NCI-H82 treated with DMSO at 0.1 percent for 48 hours (cell line): Measurements from ENCODE around the gene RAP1GAP.
"Not testable (repeated sequence)": the region's sequence is repeated elsewhere in the genome, so short reads cannot be mapped to it uniquely, and the experiment has no call there.

Experiments used
- DNase-seq: peaks from one replicate; lab custom pipeline; 2025; ENCODE audit not compliant: unreplicated experiment; lab: John Stamatoyannopoulos, UW

Gene RAP1GAP

GRCh38 chr1:21574466-21575151 is 94.5 kb downstream of the RAP1GAP start:
- no peak for DNase-seq

DNA sequence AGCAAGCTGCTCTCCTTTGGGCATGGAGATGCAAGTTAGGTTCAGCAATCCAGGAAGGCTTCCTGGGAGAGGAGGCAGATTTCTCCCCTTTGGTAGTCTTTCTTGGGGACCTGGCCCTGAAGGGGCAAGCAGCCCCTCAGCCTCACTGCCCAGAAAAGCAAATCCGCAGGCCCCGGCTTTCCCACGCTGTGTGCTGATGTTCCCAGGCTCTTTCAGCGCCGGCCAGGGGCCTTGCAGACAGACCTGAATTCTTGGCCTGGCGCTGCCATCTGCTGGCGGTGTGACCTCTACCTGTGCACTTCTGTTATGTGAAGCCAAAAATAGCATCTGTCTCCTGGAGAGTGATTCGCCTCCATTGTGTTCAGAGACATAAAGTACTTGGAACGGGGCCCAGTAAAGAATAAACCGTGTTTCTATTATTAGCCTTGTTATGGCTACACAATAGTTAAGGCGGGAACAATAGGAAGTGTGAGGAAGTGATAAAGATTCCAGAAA is 95.1 kb downstream of the RAP1GAP start:
- peak; percentile 25 for DNase-seq

DNA sequence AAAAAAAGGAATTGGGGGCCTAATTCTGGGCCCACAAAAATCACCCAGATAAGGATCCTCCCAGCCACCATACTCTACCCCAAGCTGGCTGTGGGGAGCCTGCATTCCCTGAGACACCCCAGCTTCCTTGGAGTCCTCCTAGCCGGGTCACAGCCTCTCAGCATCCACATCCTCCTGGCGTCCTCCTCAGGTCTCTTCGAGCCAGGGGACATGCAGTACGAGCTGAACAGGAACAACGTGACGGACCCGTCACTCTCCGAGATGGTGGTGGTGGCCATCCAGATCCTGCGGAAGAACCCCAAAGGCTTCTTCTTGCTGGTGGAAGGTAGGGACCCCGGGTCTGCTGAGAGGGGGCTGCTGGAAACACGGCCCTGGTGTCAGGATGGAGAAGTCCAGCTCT is 95.7 kb downstream of the RAP1GAP start:
- no peak for DNase-seq

GRCh38 chr1:21572735-21573277 is 96.4 kb downstream of the RAP1GAP start:
- no peak for DNase-seq

GRCh38 chr1:21572221-21572620 is 96.9 kb downstream of the RAP1GAP start:
- no peak for DNase-seq

DNA sequence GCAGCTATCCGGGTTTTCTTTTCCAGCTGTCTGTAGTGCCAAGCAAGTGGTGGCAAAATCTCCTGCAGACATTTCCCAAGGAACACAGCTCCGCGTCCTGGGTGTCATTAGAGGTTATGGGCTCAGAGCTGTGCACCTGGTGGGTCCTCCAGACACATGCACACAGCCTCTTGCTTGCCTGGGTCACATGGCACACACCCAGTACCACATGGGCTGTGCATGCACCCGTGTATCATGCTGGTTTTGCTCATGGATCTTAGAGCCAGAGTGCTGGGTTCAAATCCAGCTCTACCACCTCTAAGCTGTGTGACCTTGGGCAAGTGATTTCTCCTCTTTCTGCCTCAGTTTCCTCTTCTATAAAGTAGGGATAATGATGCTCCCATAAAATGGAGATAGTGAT is 98.3 kb downstream of the RAP1GAP start:
- no peak for DNase-seq

DNA sequence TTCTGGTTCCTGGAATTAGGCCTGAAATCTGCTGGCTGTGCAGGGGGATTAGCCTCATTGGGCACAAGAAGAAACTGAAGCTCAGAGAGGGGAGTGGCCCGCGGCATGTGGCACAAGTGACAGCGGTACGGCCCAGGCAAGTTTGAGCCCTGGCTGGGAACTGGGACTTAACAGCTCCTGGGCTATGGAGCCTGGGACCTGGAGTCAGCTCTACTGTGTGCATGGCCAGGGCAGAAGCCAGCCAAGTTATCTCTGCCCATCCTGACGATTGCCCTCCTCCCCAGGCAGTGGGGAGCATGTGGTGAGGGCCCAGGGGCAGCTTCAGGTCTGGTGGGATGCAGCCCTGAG is 98.7 kb downstream of the RAP1GAP start:
- DNase-seq: no peak

GRCh38 chr1:21569820-21570527 is 99.2 kb downstream of the RAP1GAP start:
- no peak for DNase-seq

- DNase-seq: no peak
These were observed 100.3 kb downstream of the RAP1GAP start for GRCh38 chr1:21568809-21569385.

GRCh38 chr1:21568006-21568746 is 101.0 kb downstream of the RAP1GAP start:
- peak; percentile 42 for DNase-seq

DNA sequence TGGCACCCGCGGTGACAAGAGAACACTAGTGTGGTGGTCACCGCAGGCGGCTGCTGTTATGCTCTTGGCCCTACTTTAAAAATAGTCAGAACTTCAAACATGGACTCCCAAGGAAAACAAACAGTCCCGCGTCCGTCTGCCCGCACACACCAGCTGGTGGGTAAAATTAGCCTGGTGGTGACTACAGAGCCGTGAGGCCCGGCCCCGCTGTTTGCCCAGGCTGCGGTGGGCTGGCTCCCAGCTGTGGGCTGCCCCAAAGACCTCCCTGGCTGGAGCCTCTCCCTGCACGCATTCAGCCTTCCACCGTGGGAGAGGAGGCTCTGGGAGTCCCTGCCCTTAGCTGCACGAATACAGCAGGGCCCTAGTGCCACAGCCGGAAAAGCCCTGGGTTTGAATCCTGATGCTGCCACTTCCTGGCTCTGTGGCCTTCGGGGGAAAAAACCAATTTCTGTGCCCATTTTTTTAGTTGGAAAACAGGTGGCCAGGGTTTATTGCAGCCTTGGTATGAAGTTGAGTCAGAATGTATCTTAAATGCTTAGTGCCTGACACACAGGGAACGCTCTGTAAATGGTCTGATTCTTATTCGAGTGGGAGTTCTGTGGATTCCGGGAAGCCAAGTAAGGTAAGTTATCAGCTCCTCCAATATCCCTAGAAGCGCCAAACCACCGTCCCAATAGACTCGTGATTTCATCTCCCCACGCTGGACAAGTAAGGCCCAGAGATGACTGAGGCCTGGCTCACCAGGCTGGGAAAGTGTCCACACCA is 101.7 kb downstream of the RAP1GAP start:
- DNase-seq: no peak

DNA sequence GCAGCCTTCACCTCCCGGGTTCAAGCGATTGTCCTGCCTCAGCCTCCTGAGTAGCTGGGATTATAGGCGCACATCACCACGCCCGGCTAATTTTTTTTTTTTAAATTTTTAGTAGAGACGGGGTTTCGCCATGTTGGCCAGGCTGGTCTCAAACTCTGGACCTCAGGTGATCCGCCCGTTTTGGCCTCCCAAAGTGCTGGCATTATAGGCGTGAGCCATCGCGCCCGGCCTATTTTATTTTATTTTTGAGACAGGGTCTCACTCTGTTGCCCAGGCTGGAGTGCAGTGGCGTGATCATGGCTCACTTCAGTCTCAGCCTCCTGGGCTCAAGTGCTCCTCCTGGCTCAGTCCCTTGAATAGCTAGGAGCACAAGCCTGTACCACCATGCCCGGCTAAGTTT is 102.8 kb downstream of the RAP1GAP start:
- DNase-seq: not testable (repeated sequence)

- DNase-seq: no peak
These were observed 103.9 kb downstream of the RAP1GAP start for GRCh38 chr1:21565285-21565684.

DNA sequence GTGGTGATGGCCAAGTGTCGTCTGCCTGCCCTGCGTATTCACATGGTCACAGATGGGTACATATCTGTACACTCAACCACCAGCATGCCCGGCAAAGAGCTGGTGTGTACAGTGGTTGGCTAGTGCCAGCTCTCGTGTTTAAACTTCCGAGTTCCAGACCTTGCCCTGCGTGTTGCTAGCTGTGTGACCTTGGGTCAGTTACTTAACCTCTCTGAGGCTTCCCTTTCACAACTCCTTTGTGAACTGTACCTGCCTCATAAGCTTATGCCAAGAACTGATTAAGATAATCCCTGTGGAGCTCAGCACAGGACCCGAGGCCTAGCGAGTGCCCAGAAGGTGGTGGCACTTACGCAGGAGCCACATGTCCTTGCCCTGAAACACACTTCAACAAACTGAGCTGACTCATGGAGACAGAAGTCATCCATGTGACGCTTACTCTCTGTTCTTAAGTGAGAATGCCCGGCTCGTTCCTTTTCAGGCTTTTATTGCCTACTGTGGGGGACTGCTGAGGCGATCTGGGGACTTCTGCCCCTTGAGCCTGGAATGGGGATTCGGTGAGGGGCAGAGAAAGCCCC is 104.5 kb downstream of the RAP1GAP start:
- no peak for DNase-seq

DNA sequence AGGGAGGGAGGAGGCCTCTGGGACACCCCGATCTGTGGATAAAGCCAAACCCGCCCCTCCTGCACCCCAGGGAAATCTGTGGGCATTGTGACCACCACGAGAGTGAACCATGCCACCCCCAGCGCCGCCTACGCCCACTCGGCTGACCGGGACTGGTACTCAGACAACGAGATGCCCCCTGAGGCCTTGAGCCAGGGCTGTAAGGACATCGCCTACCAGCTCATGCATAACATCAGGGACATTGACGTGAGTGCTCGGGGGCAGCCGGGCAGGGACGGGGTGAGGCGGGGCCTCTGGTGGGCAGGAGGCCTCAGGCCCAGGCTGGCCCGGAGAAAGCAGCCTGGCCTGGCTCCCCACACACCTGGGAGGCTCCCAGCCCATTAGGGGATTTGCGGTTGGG is 105.2 kb downstream of the RAP1GAP start:
- no peak for DNase-seq

DNA sequence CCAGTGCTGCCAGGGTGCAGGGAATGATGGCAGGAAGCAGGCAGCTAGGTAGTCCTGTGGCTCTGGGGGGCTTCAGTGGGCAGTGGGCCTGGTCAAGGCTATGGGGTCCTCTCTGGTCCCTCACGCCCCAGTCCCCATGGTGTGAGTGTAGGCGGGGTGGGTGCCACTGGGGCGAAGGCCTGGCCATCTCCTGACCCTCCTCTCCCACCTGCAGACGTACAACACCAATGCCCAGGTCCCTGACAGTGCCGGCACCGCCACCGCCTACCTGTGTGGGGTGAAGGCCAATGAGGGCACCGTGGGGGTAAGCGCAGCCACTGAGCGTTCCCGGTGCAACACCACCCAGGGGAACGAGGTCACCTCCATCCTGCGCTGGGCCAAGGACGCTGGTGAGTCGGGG is 106.3 kb downstream of the RAP1GAP start:
- DNase-seq: no peak

DNA sequence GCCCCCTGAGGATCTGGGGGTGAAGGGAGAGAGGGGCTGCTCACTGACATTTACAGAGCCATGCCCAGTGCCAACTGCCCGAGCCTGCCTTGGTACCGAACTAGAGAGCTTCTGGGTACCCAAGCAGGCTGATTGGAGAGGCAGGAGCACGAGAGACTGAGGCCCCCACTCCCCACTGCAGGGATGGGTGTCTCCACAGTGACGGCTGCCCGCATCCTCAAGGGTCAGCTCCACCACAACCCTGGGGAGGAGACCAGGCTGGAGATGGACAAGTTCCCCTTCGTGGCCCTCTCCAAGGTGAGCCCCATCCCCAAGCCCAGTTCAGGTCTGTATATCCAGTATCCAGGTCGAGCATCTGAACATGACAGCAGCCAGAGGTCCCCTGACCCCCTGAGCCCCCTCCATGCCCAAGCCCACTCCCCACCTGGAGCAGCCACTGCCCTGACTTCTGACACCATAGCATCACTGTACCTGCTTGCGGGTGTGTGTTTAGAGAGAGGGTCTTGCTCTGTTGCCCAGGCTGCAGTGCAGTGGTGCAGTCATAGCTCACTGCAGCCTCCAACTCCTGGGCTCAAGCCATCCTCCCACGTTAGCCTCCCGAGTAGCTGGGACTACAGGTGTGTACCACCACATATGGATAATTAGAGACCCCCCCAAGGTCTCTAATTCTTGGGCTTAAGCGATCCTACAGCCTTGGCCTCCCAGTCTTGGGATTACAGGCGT is 108.1 kb downstream of the RAP1GAP start:
- DNase-seq: no peak

- no peak for DNase-seq
These were observed 109.2 kb downstream of the RAP1GAP start for GRCh38 chr1:21559788-21560567.
